Hepatocyte (in vitro differentiated cells): ENCODE results near the gene CALHM5. TPM values are rescaled to one million over a fixed set of nuclear protein-coding genes. Genes with fewer than 3 reads are reported as not detected.
A peak's percentile ranks its signal among the peaks of the same experiment; 100 is the strongest.

Experiments used
- DNase-seq: peaks from one replicate; pipeline ENCODE4 v3.0.0-alpha.2; 2016; ENCODE audit warnings: low spot score
- H2AFZ ChIP-seq: fragments of 200-600 bp; sonication (generic); 2 replicates; pipeline ENCODE4 v1.6.0; 2016; ENCODE audit warnings: antibody characterized with exemption, mild to moderate bottlenecking
- H3K27ac ChIP-seq: fragments of 200-600 bp; sonication (generic); 2 replicates; pipeline ENCODE4 v1.5.1; 2016; ENCODE audit warnings: mild to moderate bottlenecking
- H3K27me3 ChIP-seq: fragments of 200-600 bp; sonication (generic); 2 replicates; pipeline ENCODE4 v1.6.1; 2016
- H3K36me3 ChIP-seq: fragments of 200-600 bp; sonication (generic); replicated peaks from 2 replicates; pipeline ENCODE4 v1.5.1; 2016; ENCODE audit warnings: low read depth; ENCODE audit not compliant: insufficient read depth
- H3K4me1 ChIP-seq: fragments of 200-600 bp; sonication (generic); 2 replicates; pipeline ENCODE4 v1.5.1; 2016; ENCODE audit warnings: mild to moderate bottlenecking, moderate library complexity; ENCODE audit not compliant: insufficient read depth
- H3K4me2 ChIP-seq: fragments of 200-600 bp; sonication (generic); 2 replicates; pipeline ENCODE4 v1.6.0; 2016
- H3K4me3 ChIP-seq: fragments of 200-600 bp; sonication (generic); 2 replicates; pipeline ENCODE4 v1.5.1; 2016; ENCODE audit warnings: mild to moderate bottlenecking
- H3K79me2 ChIP-seq: fragments of 200-600 bp; sonication (generic); 2 replicates; pipeline ENCODE4 v1.6.0; 2017; ENCODE audit warnings: mild to moderate bottlenecking
- H3K9me2 ChIP-seq: fragments of 200-600 bp; sonication (generic); replicated peaks from 2 replicates; pipeline ENCODE4 v1.6.0; 2017; ENCODE audit warnings: mild to moderate bottlenecking; ENCODE audit not compliant: insufficient read depth
- H3K9me3 ChIP-seq: fragments of 200-600 bp; sonication (generic); 2 replicates; pipeline ENCODE4 v1.5.1; 2016; ENCODE audit warnings: low read depth, mild to moderate bottlenecking
- H4K20me1 ChIP-seq: fragments of 200-600 bp; sonication (generic); 2 replicates; pipeline ENCODE4 v1.6.0; 2016; ENCODE audit warnings: mild to moderate bottlenecking; ENCODE audit not compliant: insufficient read depth, poor library complexity, severe bottlenecking
- CTCF ChIP-seq: fragments of 200-600 bp; sonication (generic); IDR thresholded peaks from 2 replicates; pipeline ENCODE4 v1.5.1; 2016; ENCODE audit warnings: antibody characterized with exemption, mild to moderate bottlenecking; ENCODE audit not compliant: poor library complexity
- EZH2 ChIP-seq: fragments of 200-600 bp; sonication (generic); IDR thresholded peaks from 2 replicates; pipeline ENCODE4 v1.6.1; 2016; ENCODE audit warnings: antibody characterized with exemption, mild to moderate bottlenecking, borderline replicate concordance
- EZH2phosphoT487 ChIP-seq: fragments of 200-600 bp; sonication (generic); IDR thresholded peaks from one replicate; pipeline ENCODE4 v1.6.1; 2018; ENCODE audit warnings: antibody characterized with exemption, mild to moderate bottlenecking, low read depth, moderate library complexity; ENCODE audit not compliant: unreplicated experiment, severe bottlenecking
- WGBS: methylation state at CpG from one replicate; pipeline ENCODE4 v1.1.6; 2016; ENCODE audit warnings: low lambda C conversion rate; ENCODE audit errors: missing lambda C conversion rate; 5-methylcytosine and 5-hydroxymethylcytosine counted together
- polyA plus RNA-seq: library from polyadenylated mRNA; unstranded; fragments of >200 nt; fragmentation: Nextera tagmentation; extraction: Ambion mirVana; gene quantifications from 2 replicates; pipeline ENCODE4 v1.2.1, GENCODE V29; 2016
- total RNA-seq: library from RNA; depleted of rRNA; stranded (reverse); fragments of >200 nt; gene quantifications from 2 replicates; pipeline ENCODE4 v1.2.3, GENCODE V29; 2014

CALHM5 gene
- total and polyA plus RNA-seq, 2 experiments from 2014 or later = 0.46 to 1.7 TPM

GRCh38 chr6:116529466-116530290, 18.2 kb downstream of the CALHM5 start:
- Histone ChIP-seq H2AFZ (no peak overlapping the region), H3K36me3 (no peaks in the 10 kb centered on the region), H3K9me3 (no peaks in the 10 kb centered on the region), H4K20me1 (no peaks in the 10 kb centered on the region), H3K4me2 (peak overlapping the region; percentile 16), H3K9me2 (no peaks in the 10 kb centered on the region), H3K27ac (no peak overlapping the region), H3K27me3 (no peaks in the 10 kb centered on the region), H3K79me2 (no peaks in the 10 kb centered on the region), H3K4me1 (peaks cover 7% of the 10 kb centered on the region), H3K4me3 (no peak overlapping the region)
- DNase-seq = no peak
- WGBS = 78% methylated on average over 3 of the region's 3 CpGs
- TF ChIP-seq EZH2 (no peak), EZH2phosphoT487 (no peak), CTCF (no peak)

GRCh38 chr6:116530436-116530835, 19.0 kb downstream of the CALHM5 start:
- no peaks in the 10 kb centered on the region for H3K9me3 ChIP-seq
- DNase-seq = no peak
- H2AFZ ChIP-seq = no peak overlapping the region
- no peak overlapping the region for H3K4me3 ChIP-seq
- no peaks in the 10 kb centered on the region for H4K20me1 ChIP-seq
- 33% methylated on average over 2 of the region's 2 CpGs for WGBS
- H3K4me1 ChIP-seq = peaks cover 7% of the 10 kb centered on the region
- no peaks in the 10 kb centered on the region for H3K27me3 ChIP-seq
- no peak overlapping the region for H3K27ac ChIP-seq
- peak overlapping the region; percentile 16 for H3K4me2 ChIP-seq
- no peak for TF ChIP-seq EZH2phosphoT487
- TF ChIP-seq CTCF = no peak
- TF ChIP-seq EZH2 = no peak
- H3K79me2 ChIP-seq = no peaks in the 10 kb centered on the region
- H3K9me2 ChIP-seq = no peaks in the 10 kb centered on the region
- no peaks in the 10 kb centered on the region for H3K36me3 ChIP-seq

GRCh38 chr6:116531675-116532570, 20.5 kb downstream of the CALHM5 start:
- peak; percentile 76 for TF ChIP-seq CTCF
- no peak for TF ChIP-seq EZH2phosphoT487
- DNase-seq = peak; percentile 78
- H2AFZ ChIP-seq = no peak overlapping the region

More at GRCh38 chr6:116531675-116532570, 20.5 kb downstream of the CALHM5 start:
- no peaks in the 10 kb centered on the region for H3K36me3 ChIP-seq
- no peak overlapping the region for H3K27ac ChIP-seq
- H3K4me3 ChIP-seq = no peak overlapping the region
- H3K4me2 ChIP-seq = no peak overlapping the region
- H3K27me3 ChIP-seq = no peaks in the 10 kb centered on the region
- no peaks in the 10 kb centered on the region for H3K9me2 ChIP-seq
- H4K20me1 ChIP-seq = no peaks in the 10 kb centered on the region
- H3K79me2 ChIP-seq = no peaks in the 10 kb centered on the region
- 90% methylated on average over 12 of the region's 12 CpGs for WGBS
- H3K9me3 ChIP-seq = no peaks in the 10 kb centered on the region
- peaks cover 7% of the 10 kb centered on the region for H3K4me1 ChIP-seq
